Measurements from ENCODE around the gene HMGCS2.

The HMGCS2 gene

GRCh38 chr1:119738100-119738720 is 30.5 kb downstream of the HMGCS2 start:
- H2AFZ ChIP-seq (ENCODE audit: low read length): no peak overlapping the region
- no peaks in the 10 kb centered on the region for H3K27me3 ChIP-seq (ENCODE audit: insufficient read depth, low read length)
- H3K9me2 ChIP-seq (ENCODE audit: low read depth, low read length): no peaks in the 10 kb centered on the region
- H3K4me3 ChIP-seq (ENCODE audit: low read depth, low read length, poor library complexity, severe bottlenecking): no peak overlapping the region
- H3K9me3 ChIP-seq (ENCODE audit: low read length): no peaks in the 10 kb centered on the region
- H3K27ac ChIP-seq (ENCODE audit: low read depth, low read length, poor library complexity, severe bottlenecking): no peak overlapping the region
- no peaks in the 10 kb centered on the region for H3K4me1 ChIP-seq (ENCODE audit: insufficient read depth, low read length, severe bottlenecking)
- H3K79me2 ChIP-seq (ENCODE audit: insufficient read depth, low read length): no peaks in the 10 kb centered on the region
- H3K4me2 ChIP-seq (ENCODE audit: low read length): no peak overlapping the region
- H3K36me3 ChIP-seq (ENCODE audit: insufficient read depth, low read length): peaks cover 79% of the 10 kb centered on the region
- no peak for TF ChIP-seq CTCF (IDR thresholded peaks at IDR 0.05; ENCODE audit: low read length)
- TF ChIP-seq EZH2 (IDR thresholded peaks at IDR 0.05; ENCODE audit: borderline replicate concordance, low read length): no peak
- no peaks in the 10 kb centered on the region for H4K20me1 ChIP-seq (ENCODE audit: insufficient read depth, low read length)
- H3K9ac ChIP-seq (ENCODE audit: low read length): no peak overlapping the region
- H3F3A ChIP-seq (ENCODE audit: insufficient read depth, low read length): no peaks in the 10 kb centered on the region

- no peak for TF ChIP-seq EZH2 (IDR thresholded peaks at IDR 0.05; ENCODE audit: borderline replicate concordance, low read length)
- TF ChIP-seq CTCF (IDR thresholded peaks at IDR 0.05; ENCODE audit: low read length): no peak
- no peaks in the 10 kb centered on the region for H3K27me3 ChIP-seq (ENCODE audit: insufficient read depth, low read length)
- H3K4me1 ChIP-seq (ENCODE audit: insufficient read depth, low read length, severe bottlenecking): no peaks in the 10 kb centered on the region
- H4K20me1 ChIP-seq (ENCODE audit: insufficient read depth, low read length): no peaks in the 10 kb centered on the region
- no peaks in the 10 kb centered on the region for H3K79me2 ChIP-seq (ENCODE audit: insufficient read depth, low read length)
- H3F3A ChIP-seq (ENCODE audit: insufficient read depth, low read length): no peaks in the 10 kb centered on the region
- H3K27ac ChIP-seq (ENCODE audit: low read depth, low read length, poor library complexity, severe bottlenecking): no peak overlapping the region
- no peak overlapping the region for H3K4me3 ChIP-seq (ENCODE audit: low read depth, low read length, poor library complexity, severe bottlenecking)
- no peak overlapping the region for H3K9ac ChIP-seq (ENCODE audit: low read length)
- H3K9me2 ChIP-seq (ENCODE audit: low read depth, low read length): no peaks in the 10 kb centered on the region
- no peak overlapping the region for H3K4me2 ChIP-seq (ENCODE audit: low read length)
- H3K9me3 ChIP-seq (ENCODE audit: low read length): no peaks in the 10 kb centered on the region
- H2AFZ ChIP-seq (ENCODE audit: low read length): no peak overlapping the region
- peaks cover 74% of the 10 kb centered on the region for H3K36me3 ChIP-seq (ENCODE audit: insufficient read depth, low read length)
Observed at GRCh38 chr1:119737040-119737682, 31.5 kb downstream of the HMGCS2 start.

DNA sequence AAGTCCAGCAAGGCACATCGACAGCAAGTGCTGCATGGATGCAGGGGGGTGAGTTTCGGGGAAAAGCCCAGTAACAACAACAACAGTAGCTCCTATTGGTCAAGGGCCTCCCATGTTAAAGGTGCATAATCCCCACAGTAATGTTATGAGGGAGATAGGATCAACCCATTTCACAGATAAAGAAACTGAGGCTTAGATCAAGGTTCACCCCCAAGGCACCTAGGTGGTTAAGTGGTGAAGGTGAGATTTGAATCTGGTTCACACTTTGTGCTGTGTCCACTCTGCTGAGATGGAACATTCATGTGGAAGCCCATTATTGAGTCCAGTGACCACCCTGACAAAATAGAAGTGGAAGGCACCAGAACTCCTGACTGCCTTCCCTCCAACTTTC is 32.1 kb downstream of the HMGCS2 start:
- Histone ChIP-seq H2AFZ (ENCODE audit: low read length) (no peak overlapping the region), H3K4me3 (ENCODE audit: low read depth, low read length, poor library complexity, severe bottlenecking) (no peak overlapping the region), H3K9ac (ENCODE audit: low read length) (no peak overlapping the region), H3K9me3 (ENCODE audit: low read length) (no peaks in the 10 kb centered on the region), H3K27me3 (ENCODE audit: insufficient read depth, low read length) (no peaks in the 10 kb centered on the region), H3K79me2 (ENCODE audit: insufficient read depth, low read length) (no peaks in the 10 kb centered on the region), H3K36me3 (ENCODE audit: insufficient read depth, low read length) (peaks cover 71% of the 10 kb centered on the region), H3K27ac (ENCODE audit: low read depth, low read length, poor library complexity, severe bottlenecking) (no peak overlapping the region), H3K9me2 (ENCODE audit: low read depth, low read length) (no peaks in the 10 kb centered on the region), H3K4me2 (ENCODE audit: low read length) (no peak overlapping the region), H3K4me1 (ENCODE audit: insufficient read depth, low read length, severe bottlenecking) (no peaks in the 10 kb centered on the region), H4K20me1 (ENCODE audit: insufficient read depth, low read length) (no peaks in the 10 kb centered on the region), H3F3A (ENCODE audit: insufficient read depth, low read length) (no peaks in the 10 kb centered on the region)
- no peak for TF ChIP-seq EZH2 (IDR thresholded peaks at IDR 0.05; ENCODE audit: borderline replicate concordance, low read length)
- TF ChIP-seq CTCF (IDR thresholded peaks at IDR 0.05; ENCODE audit: low read length): no peak

All from OCI-LY1 (cell line).